ENCODE data around the gene FXYD5. TPM values are rescaled to one million over a fixed set of nuclear protein-coding genes. Genes with fewer than 3 reads are reported as not detected.

The FXYD5 gene
- total RNA-seq, 6 experiments from 2014 or later: 5.6 to 23.6 (median 14.2) TPM

- TF ChIP-seq POLR2A (IDR thresholded peaks at IDR 0.05) (no peak), CTCF (IDR thresholded peaks at IDR 0.05) (no peak)
- 66% methylated on average over 17 of the region's 31 CpGs for WGBS (ENCODE audit: insufficient coverage, low coverage, low lambda C conversion rate, missing lambda C conversion rate)
- Histone ChIP-seq H3K4me3 (no peak overlapping the region), H3K27me3 (no peaks in the 10 kb centered on the region), H3K4me1 (peaks cover 0 to 11% (median 5%) of the 10 kb centered on the region in 4 donors), H3K27ac (no peak overlapping the region), H3K36me3 (no peaks in the 10 kb centered on the region), H3K9me3 (no peaks in the 10 kb centered on the region)
- intact Hi-C loops (cut with DNase I): no loop called here
- DNase-seq: no peak
- peak in 1 of 4 donors; percentile 58 for ATAC-seq
These were observed 23.5 kb upstream of the FXYD5 start for GRCh38 chr19:35130761-35131720.

GRCh38 chr19:35132254-35132653 lies 22.3 kb upstream of the FXYD5 start:
- H3K4me3 ChIP-seq: no peak overlapping the region
- H3K36me3 ChIP-seq: no peaks in the 10 kb centered on the region
- intact Hi-C loops (cut with DNase I): no loop called here
- no peak overlapping the region for H3K27ac ChIP-seq
- ATAC-seq (no peak), DNase-seq (no peak)
- peaks cover 0 to 20% (median 9%) of the 10 kb centered on the region in 4 donors for H3K4me1 ChIP-seq
- H3K27me3 ChIP-seq: no peaks in the 10 kb centered on the region
- H3K9me3 ChIP-seq: no peaks in the 10 kb centered on the region
- TF ChIP-seq POLR2A (IDR thresholded peaks at IDR 0.05) (no peak), CTCF (IDR thresholded peaks at IDR 0.05) (no peak)

- H3K4me1 ChIP-seq: peaks cover 0 to 36% (median 9%) of the 10 kb centered on the region in 4 donors
- ATAC-seq: no peak
- intact Hi-C loops (cut with DNase I): no loop called here
- no peak for TF ChIP-seq CTCF (IDR thresholded peaks at IDR 0.05)
- TF ChIP-seq POLR2A (IDR thresholded peaks at IDR 0.05): no peak
- no peak overlapping the region for H3K27ac ChIP-seq
- H3K9me3 ChIP-seq: no peaks in the 10 kb centered on the region
- no peak overlapping the region for H3K4me3 ChIP-seq
- 90% methylated on average over 2 of the region's 11 CpGs for WGBS (ENCODE audit: insufficient coverage, low coverage, low lambda C conversion rate, missing lambda C conversion rate)
- no peaks in the 10 kb centered on the region for H3K27me3 ChIP-seq
- H3K36me3 ChIP-seq: no peaks in the 10 kb centered on the region
- no peak for DNase-seq
These were observed 20.7 kb upstream of the FXYD5 start for GRCh38 chr19:35133826-35134225.

GRCh38 chr19:35134601-35135242 lies 19.8 kb upstream of the FXYD5 start, which contains the start of gene LGI4:
TSS of gene LGI4 (minus strand) at chr19:35135059. CDS start at chr19:35134680, 379 bp downstream.
- no peak for TF ChIP-seq CTCF (IDR thresholded peaks at IDR 0.05)
- TF ChIP-seq POLR2A (IDR thresholded peaks at IDR 0.05): no peak
- no peak for ATAC-seq
- Histone ChIP-seq H3K36me3 (no peaks in the 10 kb centered on the region), H3K4me1 (peaks cover 0 to 37% (median 9%) of the 10 kb centered on the region in 4 donors), H3K9me3 (no peaks in the 10 kb centered on the region), H3K4me3 (no peak within 1 kb of the TSS), H3K27me3 (no peaks in the 10 kb centered on the region), H3K27ac (peak within 1 kb of the TSS; percentile 7 to 97 (median 36))
- DNase-seq: no peak
- WGBS (ENCODE audit: insufficient coverage, low coverage, low lambda C conversion rate, missing lambda C conversion rate): 55% methylated on average over 8 of the region's 15 CpGs
- intact Hi-C loops (cut with DNase I): loop anchor here in 1 of 2 donors (5.0 kb wide), 1 partner anchor 92 kb away; the partner anchor contains the start of gene HPN

Measured in right lobe of liver (tissue), 6 donors.